Measurements from ENCODE around the gene PTPRM.

GRCh38 chr18:8279346-8279745, 712.2 kb downstream of the PTPRM start:
- no peak for TF ChIP-seq CTCF (IDR thresholded peaks at IDR 0.05; ENCODE audit: low read depth, low read length, poor library complexity, severe bottlenecking)
- no peak for TF ChIP-seq EZH2phosphoT487 (IDR thresholded peaks at IDR 0.05; ENCODE audit: borderline replicate concordance, low read length)
